ENCODE measurements around the gene ZDHHC7.

The ZDHHC7 gene

GRCh38 chr16:84976644-84977400 is 34.5 kb downstream of the ZDHHC7 start:
- Histone ChIP-seq H3K4me3 (ENCODE audit: low read length) (no peak overlapping the region), H3K4me1 (ENCODE audit: control insufficient read depth, insufficient read depth, low read length) (no peaks in the 10 kb centered on the region), H3K27me3 (ENCODE audit: control insufficient read depth, insufficient read depth, low read length) (no peaks in the 10 kb centered on the region), H3K27ac (ENCODE audit: low read length) (no peak overlapping the region), H3K9me3 (ENCODE audit: control insufficient read depth, insufficient read depth, low read length) (no peaks in the 10 kb centered on the region), H3K36me3 (ENCODE audit: control insufficient read depth, insufficient read depth, low read length) (peaks cover 13% of the 10 kb centered on the region)
- no CpG with 5 or more reads among the region's 17 CpGs for WGBS (ENCODE audit: insufficient coverage, insufficient read length)
- no peak for DNase-seq (ENCODE audit: low read depth, low spot score)

- H3K4me3 ChIP-seq (ENCODE audit: low read length) = no peak overlapping the region
- H3K4me1 ChIP-seq (ENCODE audit: control insufficient read depth, insufficient read depth, low read length) = no peaks in the 10 kb centered on the region
- H3K9me3 ChIP-seq (ENCODE audit: control insufficient read depth, insufficient read depth, low read length) = no peaks in the 10 kb centered on the region
- peaks cover 13% of the 10 kb centered on the region for H3K36me3 ChIP-seq (ENCODE audit: control insufficient read depth, insufficient read depth, low read length)
- WGBS (ENCODE audit: insufficient coverage, insufficient read length) = no CpG with 5 or more reads among the region's 22 CpGs
- DNase-seq (ENCODE audit: low read depth, low spot score) = no peak
- no peaks in the 10 kb centered on the region for H3K27me3 ChIP-seq (ENCODE audit: control insufficient read depth, insufficient read depth, low read length)
- no peak overlapping the region for H3K27ac ChIP-seq (ENCODE audit: low read length)
Observed at GRCh38 chr16:84975522-84975921, 35.8 kb downstream of the ZDHHC7 start.

- Histone ChIP-seq H3K36me3 (ENCODE audit: control insufficient read depth, insufficient read depth, low read length) (peaks cover 13% of the 10 kb centered on the region), H3K27ac (ENCODE audit: low read length) (no peak overlapping the region), H3K27me3 (ENCODE audit: control insufficient read depth, insufficient read depth, low read length) (no peaks in the 10 kb centered on the region), H3K4me3 (ENCODE audit: low read length) (no peak overlapping the region), H3K4me1 (ENCODE audit: control insufficient read depth, insufficient read depth, low read length) (no peaks in the 10 kb centered on the region), H3K9me3 (ENCODE audit: control insufficient read depth, insufficient read depth, low read length) (no peaks in the 10 kb centered on the region)
- WGBS (ENCODE audit: insufficient coverage, insufficient read length) = no CpG with 5 or more reads among the region's 12 CpGs
- no peak for DNase-seq (ENCODE audit: low read depth, low spot score)
Observed at GRCh38 chr16:84975066-84975465, 36.3 kb downstream of the ZDHHC7 start.

- Histone ChIP-seq H3K36me3 (ENCODE audit: control insufficient read depth, insufficient read depth, low read length) (peaks cover 13% of the 10 kb centered on the region), H3K27me3 (ENCODE audit: control insufficient read depth, insufficient read depth, low read length) (no peaks in the 10 kb centered on the region), H3K4me3 (ENCODE audit: low read length) (no peak overlapping the region), H3K4me1 (ENCODE audit: control insufficient read depth, insufficient read depth, low read length) (no peaks in the 10 kb centered on the region), H3K27ac (ENCODE audit: low read length) (no peak overlapping the region), H3K9me3 (ENCODE audit: control insufficient read depth, insufficient read depth, low read length) (no peaks in the 10 kb centered on the region)
- no peak for DNase-seq (ENCODE audit: low read depth, low spot score)
- no CpG with 5 or more reads among the region's 23 CpGs for WGBS (ENCODE audit: insufficient coverage, insufficient read length)
Observed at GRCh38 chr16:84973776-84974523, 37.4 kb downstream of the ZDHHC7 start.

GRCh38 chr16:84973236-84973635 is 38.1 kb downstream of the ZDHHC7 start:
- H3K27ac ChIP-seq (ENCODE audit: low read length) = no peak overlapping the region
- WGBS (ENCODE audit: insufficient coverage, insufficient read length) = no CpG with 5 or more reads among the region's 15 CpGs
- DNase-seq (ENCODE audit: low read depth, low spot score) = no peak

GRCh38 chr16:84970447-84971127 is 40.7 kb downstream of the ZDHHC7 start:
- no CpG with 5 or more reads among the region's 18 CpGs for WGBS (ENCODE audit: insufficient coverage, insufficient read length)
- no peaks in the 10 kb centered on the region for H3K27me3 ChIP-seq (ENCODE audit: control insufficient read depth, insufficient read depth, low read length)
- H3K4me3 ChIP-seq (ENCODE audit: low read length) = no peak overlapping the region
- H3K27ac ChIP-seq (ENCODE audit: low read length) = no peak overlapping the region
- no peaks in the 10 kb centered on the region for H3K4me1 ChIP-seq (ENCODE audit: control insufficient read depth, insufficient read depth, low read length)
- DNase-seq (ENCODE audit: low read depth, low spot score) = peak; percentile 64
- H3K36me3 ChIP-seq (ENCODE audit: control insufficient read depth, insufficient read depth, low read length) = peaks cover 6% of the 10 kb centered on the region
- no peaks in the 10 kb centered on the region for H3K9me3 ChIP-seq (ENCODE audit: control insufficient read depth, insufficient read depth, low read length)

More at GRCh38 chr16:84973236-84973635, 38.1 kb downstream of the ZDHHC7 start:
- Histone ChIP-seq H3K9me3 (ENCODE audit: control insufficient read depth, insufficient read depth, low read length) (no peaks in the 10 kb centered on the region), H3K27me3 (ENCODE audit: control insufficient read depth, insufficient read depth, low read length) (no peaks in the 10 kb centered on the region), H3K36me3 (ENCODE audit: control insufficient read depth, insufficient read depth, low read length) (peaks cover 13% of the 10 kb centered on the region), H3K4me3 (ENCODE audit: low read length) (no peak overlapping the region), H3K4me1 (ENCODE audit: control insufficient read depth, insufficient read depth, low read length) (no peaks in the 10 kb centered on the region)

GRCh38 chr16:84967828-84968227 is 43.5 kb downstream of the ZDHHC7 start:
- DNase-seq (ENCODE audit: low read depth, low spot score) = no peak
- no peak overlapping the region for H3K27ac ChIP-seq (ENCODE audit: low read length)
- H3K4me3 ChIP-seq (ENCODE audit: low read length) = no peak overlapping the region
- H3K27me3 ChIP-seq (ENCODE audit: control insufficient read depth, insufficient read depth, low read length) = no peaks in the 10 kb centered on the region
- no peaks in the 10 kb centered on the region for H3K36me3 ChIP-seq (ENCODE audit: control insufficient read depth, insufficient read depth, low read length)
- H3K9me3 ChIP-seq (ENCODE audit: control insufficient read depth, insufficient read depth, low read length) = no peaks in the 10 kb centered on the region
- H3K4me1 ChIP-seq (ENCODE audit: control insufficient read depth, insufficient read depth, low read length) = no peaks in the 10 kb centered on the region
- WGBS (ENCODE audit: insufficient coverage, insufficient read length) = no CpG with 5 or more reads among the region's 16 CpGs

- no peak overlapping the region for H3K4me3 ChIP-seq (ENCODE audit: low read length)
- no peak for DNase-seq (ENCODE audit: low read depth, low spot score)
- H3K27ac ChIP-seq (ENCODE audit: low read length) = no peak overlapping the region
- H3K27me3 ChIP-seq (ENCODE audit: control insufficient read depth, insufficient read depth, low read length) = no peaks in the 10 kb centered on the region
- no peaks in the 10 kb centered on the region for H3K36me3 ChIP-seq (ENCODE audit: control insufficient read depth, insufficient read depth, low read length)
- no peaks in the 10 kb centered on the region for H3K9me3 ChIP-seq (ENCODE audit: control insufficient read depth, insufficient read depth, low read length)
- no peaks in the 10 kb centered on the region for H3K4me1 ChIP-seq (ENCODE audit: control insufficient read depth, insufficient read depth, low read length)
- 100% methylated on average over 38 of the region's 43 CpGs for WGBS (ENCODE audit: insufficient coverage, insufficient read length)
Observed at GRCh38 chr16:84965428-84966415, 45.6 kb downstream of the ZDHHC7 start.

GRCh38 chr16:84964386-84965128 is 46.8 kb downstream of the ZDHHC7 start:
- no peaks in the 10 kb centered on the region for H3K4me1 ChIP-seq (ENCODE audit: control insufficient read depth, insufficient read depth, low read length)
- H3K36me3 ChIP-seq (ENCODE audit: control insufficient read depth, insufficient read depth, low read length) = no peaks in the 10 kb centered on the region
- no peak overlapping the region for H3K4me3 ChIP-seq (ENCODE audit: low read length)
- no peak for DNase-seq (ENCODE audit: low read depth, low spot score)
- no peaks in the 10 kb centered on the region for H3K27me3 ChIP-seq (ENCODE audit: control insufficient read depth, insufficient read depth, low read length)
- no peaks in the 10 kb centered on the region for H3K9me3 ChIP-seq (ENCODE audit: control insufficient read depth, insufficient read depth, low read length)
- H3K27ac ChIP-seq (ENCODE audit: low read length) = no peak overlapping the region
- no CpG with 5 or more reads among the region's 19 CpGs for WGBS (ENCODE audit: insufficient coverage, insufficient read length)
